GM23338 (cell line): ENCODE results near the gene SRPRA. TPM values are rescaled to one million over a fixed set of nuclear protein-coding genes. Genes with fewer than 3 reads are reported as not detected.

Experiments used
- ATAC-seq: fragments of 200-7000 bp; cut with Tn5 transposase; 3 replicates; pipeline ENCODE4 v1.9.1; 2020
- DNase-seq: peaks from one replicate; pipeline ENCODE4 v3.0.0-alpha.2; 2015; ENCODE audit warnings: low spot score
- H2AFZ ChIP-seq: fragments of 200-600 bp; sonication (generic); 2 replicates; pipeline ENCODE4 v1.8.0; 2016; ENCODE audit warnings: antibody characterized with exemption, mild to moderate bottlenecking, moderate library complexity
- H3F3A ChIP-seq: fragments of 200-600 bp; sonication (generic); replicated peaks from 2 replicates; pipeline ENCODE4 v1.8.0; 2017; ENCODE audit warnings: antibody characterized with exemption, mixed run types, low read depth
- H3K27ac ChIP-seq: fragments of 200-600 bp; sonication (generic); 2 replicates; pipeline ENCODE4 v1.6.1; 2016; ENCODE audit warnings: low read depth
- H3K27me3 ChIP-seq: fragments of 200-600 bp; sonication (generic); 2 replicates; pipeline ENCODE4 v1.8.0; 2016; ENCODE audit warnings: mild to moderate bottlenecking, mixed run types, moderate library complexity; ENCODE audit not compliant: insufficient read depth
- H3K36me3 ChIP-seq: fragments of 200-600 bp; sonication (generic); 2 replicates; pipeline ENCODE4 v1.8.0; 2016; ENCODE audit warnings: mild to moderate bottlenecking; ENCODE audit not compliant: insufficient read depth
- H3K4me1 ChIP-seq: fragments of 200-600 bp; sonication (generic); 2 replicates; pipeline ENCODE4 v1.8.0; 2016; ENCODE audit warnings: mild to moderate bottlenecking, moderate library complexity; ENCODE audit not compliant: insufficient read depth
- H3K4me2 ChIP-seq: fragments of 200-600 bp; sonication (generic); 2 replicates; pipeline ENCODE4 v1.7.1; 2017; ENCODE audit warnings: mixed run types
- H3K4me3 ChIP-seq: fragments of 200-600 bp; sonication (generic); 2 replicates; pipeline ENCODE4 v1.6.1; 2016; ENCODE audit warnings: mixed run types
- H3K79me2 ChIP-seq: fragments of 200-600 bp; sonication (generic); replicated peaks from 2 replicates; pipeline ENCODE4 v1.8.0; 2017; ENCODE audit warnings: mild to moderate bottlenecking; ENCODE audit not compliant: insufficient read depth
- H3K9me2 ChIP-seq: fragments of 200-600 bp; sonication (generic); 2 replicates; pipeline ENCODE4 v1.8.0; 2017; ENCODE audit not compliant: insufficient read depth
- H4K20me1 ChIP-seq: fragments of 200-600 bp; sonication (generic); replicated peaks from 2 replicates; pipeline ENCODE4 v1.8.0; 2017; ENCODE audit warnings: mild to moderate bottlenecking; ENCODE audit not compliant: insufficient read depth
- H3K27ac Mint-ChIP-seq: 2 replicates; pipeline ENCODE4 v1.8.0; 2020; ENCODE audit warnings: inconsistent platforms, mild to moderate bottlenecking, moderate library complexity, mixed read lengths
- H3K27me3 Mint-ChIP-seq: 3 replicates; pipeline ENCODE4 v1.8.0; 2022; ENCODE audit warnings: low read depth, mild to moderate bottlenecking, moderate library complexity, mixed read lengths, inconsistent platforms; ENCODE audit not compliant: insufficient read depth, poor library complexity
- H3K36me3 Mint-ChIP-seq: 3 replicates; pipeline ENCODE4 v1.8.0; 2021; ENCODE audit warnings: low read depth, mild to moderate bottlenecking, inconsistent platforms, moderate library complexity, mixed read lengths
- H3K4me1 Mint-ChIP-seq: 3 replicates; pipeline ENCODE4 v1.8.0; 2020; ENCODE audit warnings: mild to moderate bottlenecking, inconsistent platforms, mixed read lengths
- H3K4me3 Mint-ChIP-seq: 3 replicates; pipeline ENCODE4 v1.8.0; 2021; ENCODE audit warnings: moderate library complexity, mild to moderate bottlenecking, inconsistent platforms, mixed read lengths
- H3K9me3 Mint-ChIP-seq: 3 replicates; pipeline ENCODE4 v1.8.0; 2020; ENCODE audit warnings: moderate library complexity, mild to moderate bottlenecking, inconsistent platforms, mixed read lengths
- CREB1 ChIP-seq: fragments of 250-450 bp; sonication (Bioruptor Pico); IDR thresholded peaks from 2 replicates; pipeline ENCODE4 v1.5.0; 2020; ENCODE audit warnings: low read depth, mild to moderate bottlenecking, moderate library complexity
- EZH2 ChIP-seq: fragments of 200-600 bp; sonication (generic); IDR thresholded peaks from one replicate; pipeline ENCODE4 v1.8.0; 2017; ENCODE audit warnings: antibody characterized with exemption, mild to moderate bottlenecking, low read depth; ENCODE audit not compliant: unreplicated experiment
- EZH2phosphoT487 ChIP-seq: fragments of 200-600 bp; sonication (generic); IDR thresholded peaks from one replicate; pipeline ENCODE4 v1.8.1; 2018; ENCODE audit warnings: antibody characterized with exemption; ENCODE audit not compliant: unreplicated experiment
- JUNB ChIP-seq: IDR thresholded peaks from one replicate; pipeline ENCODE4 v1.6.1; 2016; ENCODE audit warnings: antibody characterized with exemption; ENCODE audit not compliant: unreplicated experiment
- NANOG ChIP-seq: IDR thresholded peaks from 2 replicates; pipeline ENCODE4 v1.6.1; 2016; ENCODE audit warnings: antibody characterized with exemption, borderline replicate concordance
- POLR2AphosphoS5 ChIP-seq: IDR thresholded peaks from 2 replicates; pipeline ENCODE4 v1.6.1; 2016; ENCODE audit warnings: antibody characterized with exemption, low read depth
- STAT1 ChIP-seq: IDR thresholded peaks from one replicate; pipeline ENCODE4 v1.6.1; 2016; ENCODE audit warnings: antibody characterized with exemption; ENCODE audit not compliant: unreplicated experiment
- ZNF114 ChIP-seq: fragments of 250-450 bp; sonication (Bioruptor Pico); IDR thresholded peaks from 2 replicates; pipeline ENCODE4 v1.5.0; 2020; ENCODE audit warnings: mild to moderate bottlenecking, moderate library complexity
- ZNF331 ChIP-seq: fragments of 250-450 bp; sonication (Bioruptor Pico); IDR thresholded peaks from 2 replicates; pipeline ENCODE4 v1.5.0; 2020; ENCODE audit warnings: low read depth, mild to moderate bottlenecking, moderate library complexity
- polyA plus RNA-seq: library from polyadenylated mRNA; unstranded; fragments of >200 nt; fragmentation: Nextera tagmentation; extraction: Ambion mirVana; gene quantifications from 2 replicates; pipeline ENCODE4 v1.2.1, GENCODE V29; 2016
- total RNA-seq: library from RNA; depleted of rRNA; stranded (reverse); fragments of >200 nt; shearing (Covaris generic); gene quantifications from 2 replicates; pipeline ENCODE4 v1.2.3, GENCODE V29; 2014
- TF ChIP-seq, protein P1 (sequence below): IDR thresholded peaks from one replicate; pipeline ENCODE4 v1.6.1; 2018; ENCODE audit warnings: antibody characterized with exemption; ENCODE audit not compliant: unreplicated experiment
- TF ChIP-seq, protein P2 (sequence below): IDR thresholded peaks from 2 replicates; pipeline ENCODE4 v1.6.1; 2016; ENCODE audit warnings: antibody characterized with exemption
- TF ChIP-seq, protein P3 (sequence below), 2 experiments: fragments of 200-600 bp in 1 of 2; sonication (generic) in 1 of 2; conservative IDR thresholded peaks; 2 replicates each; pipeline versions ENCODE4 v1.5.1 to v1.6.1; 2016 to 2017; ENCODE audit warnings: antibody characterized with exemption in 2 of 2, low read depth in 2 of 2, mild to moderate bottlenecking in 2 of 2, moderate library complexity in 1 of 2
- TF ChIP-seq, protein P4 (sequence below): fragments of 250-450 bp; sonication (Bioruptor Pico); IDR thresholded peaks from 2 replicates; pipeline ENCODE4 v1.5.0; 2020; ENCODE audit warnings: mild to moderate bottlenecking, moderate library complexity

Gene SRPRA
- total and polyA plus RNA-seq, 2 experiments from 2014 or later, result 27.1 to 53.2 TPM

DNA sequence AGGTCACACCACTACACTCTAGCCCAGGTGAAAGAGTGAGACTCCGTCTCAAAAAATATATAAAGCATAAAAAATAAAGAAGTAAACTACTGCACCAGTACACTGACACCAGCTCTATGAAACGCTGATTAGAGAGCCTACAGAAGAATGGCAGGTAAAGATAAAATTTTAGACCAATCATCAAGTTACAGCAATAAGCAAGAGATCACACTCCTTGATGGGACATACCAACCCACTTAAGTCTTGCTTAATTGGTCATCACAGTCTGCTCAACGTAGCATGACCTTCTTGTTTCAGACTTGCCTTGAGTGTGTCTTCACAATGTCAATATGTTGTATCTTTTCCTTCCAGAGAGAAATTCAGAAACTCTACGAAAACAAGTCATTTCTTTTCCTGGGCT is 12.5 kb downstream of the SRPRA start:
- Histone ChIP-seq H2AFZ (no peak overlapping the region), H3K4me3 (no peak overlapping the region), H4K20me1 (0 out of 2 replicates have a peak, but pooled peaks cover 13% of the 10 kb centered on the region), H3K4me1 (no peaks in the 10 kb centered on the region), H3K79me2 (no peaks in the 10 kb centered on the region), H3K4me2 (no peak overlapping the region), H3F3A (peaks cover 6% of the 10 kb centered on the region; the same call in 1 of the 2 replicates), H3K9me2 (no peaks in the 10 kb centered on the region), H3K27me3 (no peaks in the 10 kb centered on the region), H3K27ac (no peak overlapping the region), H3K36me3 (peaks cover 13% of the 10 kb centered on the region)
- no peaks in the 10 kb centered on the region for H3K27me3 Mint-ChIP-seq
- H3K9me3 Mint-ChIP-seq, result no peaks in the 10 kb centered on the region
- DNase-seq, result no peak
- H3K27ac Mint-ChIP-seq, result no peak overlapping the region
- H3K36me3 Mint-ChIP-seq, result peaks cover 54% of the 10 kb centered on the region; the same call in 2 of the 3 replicates
- H3K4me3 Mint-ChIP-seq, result no peak overlapping the region
- H3K4me1 Mint-ChIP-seq, result no peaks in the 10 kb centered on the region
- ATAC-seq, result no peak
- TF ChIP-seq, protein P1, sequence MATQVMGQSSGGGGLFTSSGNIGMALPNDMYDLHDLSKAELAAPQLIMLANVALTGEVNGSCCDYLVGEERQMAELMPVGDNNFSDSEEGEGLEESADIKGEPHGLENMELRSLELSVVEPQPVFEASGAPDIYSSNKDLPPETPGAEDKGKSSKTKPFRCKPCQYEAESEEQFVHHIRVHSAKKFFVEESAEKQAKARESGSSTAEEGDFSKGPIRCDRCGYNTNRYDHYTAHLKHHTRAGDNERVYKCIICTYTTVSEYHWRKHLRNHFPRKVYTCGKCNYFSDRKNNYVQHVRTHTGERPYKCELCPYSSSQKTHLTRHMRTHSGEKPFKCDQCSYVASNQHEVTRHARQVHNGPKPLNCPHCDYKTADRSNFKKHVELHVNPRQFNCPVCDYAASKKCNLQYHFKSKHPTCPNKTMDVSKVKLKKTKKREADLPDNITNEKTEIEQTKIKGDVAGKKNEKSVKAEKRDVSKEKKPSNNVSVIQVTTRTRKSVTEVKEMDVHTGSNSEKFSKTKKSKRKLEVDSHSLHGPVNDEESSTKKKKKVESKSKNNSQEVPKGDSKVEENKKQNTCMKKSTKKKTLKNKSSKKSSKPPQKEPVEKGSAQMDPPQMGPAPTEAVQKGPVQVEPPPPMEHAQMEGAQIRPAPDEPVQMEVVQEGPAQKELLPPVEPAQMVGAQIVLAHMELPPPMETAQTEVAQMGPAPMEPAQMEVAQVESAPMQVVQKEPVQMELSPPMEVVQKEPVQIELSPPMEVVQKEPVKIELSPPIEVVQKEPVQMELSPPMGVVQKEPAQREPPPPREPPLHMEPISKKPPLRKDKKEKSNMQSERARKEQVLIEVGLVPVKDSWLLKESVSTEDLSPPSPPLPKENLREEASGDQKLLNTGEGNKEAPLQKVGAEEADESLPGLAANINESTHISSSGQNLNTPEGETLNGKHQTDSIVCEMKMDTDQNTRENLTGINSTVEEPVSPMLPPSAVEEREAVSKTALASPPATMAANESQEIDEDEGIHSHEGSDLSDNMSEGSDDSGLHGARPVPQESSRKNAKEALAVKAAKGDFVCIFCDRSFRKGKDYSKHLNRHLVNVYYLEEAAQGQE, result no peak
- TF ChIP-seq ZNF331 (CRISPR knock-in tag) (no peak), EZH2phosphoT487 (no peak), JUNB (no peak), EZH2 (no peak), NANOG (no peak), STAT1 (no peak), POLR2AphosphoS5 (no peak), ZNF114 (no peak), CREB1 (CRISPR knock-in tag) (no peak)
- TF ChIP-seq, protein P2, sequence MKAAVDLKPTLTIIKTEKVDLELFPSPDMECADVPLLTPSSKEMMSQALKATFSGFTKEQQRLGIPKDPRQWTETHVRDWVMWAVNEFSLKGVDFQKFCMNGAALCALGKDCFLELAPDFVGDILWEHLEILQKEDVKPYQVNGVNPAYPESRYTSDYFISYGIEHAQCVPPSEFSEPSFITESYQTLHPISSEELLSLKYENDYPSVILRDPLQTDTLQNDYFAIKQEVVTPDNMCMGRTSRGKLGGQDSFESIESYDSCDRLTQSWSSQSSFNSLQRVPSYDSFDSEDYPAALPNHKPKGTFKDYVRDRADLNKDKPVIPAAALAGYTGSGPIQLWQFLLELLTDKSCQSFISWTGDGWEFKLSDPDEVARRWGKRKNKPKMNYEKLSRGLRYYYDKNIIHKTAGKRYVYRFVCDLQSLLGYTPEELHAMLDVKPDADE, result no peak
- TF ChIP-seq, protein P3, sequence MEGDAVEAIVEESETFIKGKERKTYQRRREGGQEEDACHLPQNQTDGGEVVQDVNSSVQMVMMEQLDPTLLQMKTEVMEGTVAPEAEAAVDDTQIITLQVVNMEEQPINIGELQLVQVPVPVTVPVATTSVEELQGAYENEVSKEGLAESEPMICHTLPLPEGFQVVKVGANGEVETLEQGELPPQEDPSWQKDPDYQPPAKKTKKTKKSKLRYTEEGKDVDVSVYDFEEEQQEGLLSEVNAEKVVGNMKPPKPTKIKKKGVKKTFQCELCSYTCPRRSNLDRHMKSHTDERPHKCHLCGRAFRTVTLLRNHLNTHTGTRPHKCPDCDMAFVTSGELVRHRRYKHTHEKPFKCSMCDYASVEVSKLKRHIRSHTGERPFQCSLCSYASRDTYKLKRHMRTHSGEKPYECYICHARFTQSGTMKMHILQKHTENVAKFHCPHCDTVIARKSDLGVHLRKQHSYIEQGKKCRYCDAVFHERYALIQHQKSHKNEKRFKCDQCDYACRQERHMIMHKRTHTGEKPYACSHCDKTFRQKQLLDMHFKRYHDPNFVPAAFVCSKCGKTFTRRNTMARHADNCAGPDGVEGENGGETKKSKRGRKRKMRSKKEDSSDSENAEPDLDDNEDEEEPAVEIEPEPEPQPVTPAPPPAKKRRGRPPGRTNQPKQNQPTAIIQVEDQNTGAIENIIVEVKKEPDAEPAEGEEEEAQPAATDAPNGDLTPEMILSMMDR (conservative IDR thresholded peaks at IDR 0.05; ENCODE audit: low read depth in 2 of 2), result no peak
- TF ChIP-seq, protein P4, sequence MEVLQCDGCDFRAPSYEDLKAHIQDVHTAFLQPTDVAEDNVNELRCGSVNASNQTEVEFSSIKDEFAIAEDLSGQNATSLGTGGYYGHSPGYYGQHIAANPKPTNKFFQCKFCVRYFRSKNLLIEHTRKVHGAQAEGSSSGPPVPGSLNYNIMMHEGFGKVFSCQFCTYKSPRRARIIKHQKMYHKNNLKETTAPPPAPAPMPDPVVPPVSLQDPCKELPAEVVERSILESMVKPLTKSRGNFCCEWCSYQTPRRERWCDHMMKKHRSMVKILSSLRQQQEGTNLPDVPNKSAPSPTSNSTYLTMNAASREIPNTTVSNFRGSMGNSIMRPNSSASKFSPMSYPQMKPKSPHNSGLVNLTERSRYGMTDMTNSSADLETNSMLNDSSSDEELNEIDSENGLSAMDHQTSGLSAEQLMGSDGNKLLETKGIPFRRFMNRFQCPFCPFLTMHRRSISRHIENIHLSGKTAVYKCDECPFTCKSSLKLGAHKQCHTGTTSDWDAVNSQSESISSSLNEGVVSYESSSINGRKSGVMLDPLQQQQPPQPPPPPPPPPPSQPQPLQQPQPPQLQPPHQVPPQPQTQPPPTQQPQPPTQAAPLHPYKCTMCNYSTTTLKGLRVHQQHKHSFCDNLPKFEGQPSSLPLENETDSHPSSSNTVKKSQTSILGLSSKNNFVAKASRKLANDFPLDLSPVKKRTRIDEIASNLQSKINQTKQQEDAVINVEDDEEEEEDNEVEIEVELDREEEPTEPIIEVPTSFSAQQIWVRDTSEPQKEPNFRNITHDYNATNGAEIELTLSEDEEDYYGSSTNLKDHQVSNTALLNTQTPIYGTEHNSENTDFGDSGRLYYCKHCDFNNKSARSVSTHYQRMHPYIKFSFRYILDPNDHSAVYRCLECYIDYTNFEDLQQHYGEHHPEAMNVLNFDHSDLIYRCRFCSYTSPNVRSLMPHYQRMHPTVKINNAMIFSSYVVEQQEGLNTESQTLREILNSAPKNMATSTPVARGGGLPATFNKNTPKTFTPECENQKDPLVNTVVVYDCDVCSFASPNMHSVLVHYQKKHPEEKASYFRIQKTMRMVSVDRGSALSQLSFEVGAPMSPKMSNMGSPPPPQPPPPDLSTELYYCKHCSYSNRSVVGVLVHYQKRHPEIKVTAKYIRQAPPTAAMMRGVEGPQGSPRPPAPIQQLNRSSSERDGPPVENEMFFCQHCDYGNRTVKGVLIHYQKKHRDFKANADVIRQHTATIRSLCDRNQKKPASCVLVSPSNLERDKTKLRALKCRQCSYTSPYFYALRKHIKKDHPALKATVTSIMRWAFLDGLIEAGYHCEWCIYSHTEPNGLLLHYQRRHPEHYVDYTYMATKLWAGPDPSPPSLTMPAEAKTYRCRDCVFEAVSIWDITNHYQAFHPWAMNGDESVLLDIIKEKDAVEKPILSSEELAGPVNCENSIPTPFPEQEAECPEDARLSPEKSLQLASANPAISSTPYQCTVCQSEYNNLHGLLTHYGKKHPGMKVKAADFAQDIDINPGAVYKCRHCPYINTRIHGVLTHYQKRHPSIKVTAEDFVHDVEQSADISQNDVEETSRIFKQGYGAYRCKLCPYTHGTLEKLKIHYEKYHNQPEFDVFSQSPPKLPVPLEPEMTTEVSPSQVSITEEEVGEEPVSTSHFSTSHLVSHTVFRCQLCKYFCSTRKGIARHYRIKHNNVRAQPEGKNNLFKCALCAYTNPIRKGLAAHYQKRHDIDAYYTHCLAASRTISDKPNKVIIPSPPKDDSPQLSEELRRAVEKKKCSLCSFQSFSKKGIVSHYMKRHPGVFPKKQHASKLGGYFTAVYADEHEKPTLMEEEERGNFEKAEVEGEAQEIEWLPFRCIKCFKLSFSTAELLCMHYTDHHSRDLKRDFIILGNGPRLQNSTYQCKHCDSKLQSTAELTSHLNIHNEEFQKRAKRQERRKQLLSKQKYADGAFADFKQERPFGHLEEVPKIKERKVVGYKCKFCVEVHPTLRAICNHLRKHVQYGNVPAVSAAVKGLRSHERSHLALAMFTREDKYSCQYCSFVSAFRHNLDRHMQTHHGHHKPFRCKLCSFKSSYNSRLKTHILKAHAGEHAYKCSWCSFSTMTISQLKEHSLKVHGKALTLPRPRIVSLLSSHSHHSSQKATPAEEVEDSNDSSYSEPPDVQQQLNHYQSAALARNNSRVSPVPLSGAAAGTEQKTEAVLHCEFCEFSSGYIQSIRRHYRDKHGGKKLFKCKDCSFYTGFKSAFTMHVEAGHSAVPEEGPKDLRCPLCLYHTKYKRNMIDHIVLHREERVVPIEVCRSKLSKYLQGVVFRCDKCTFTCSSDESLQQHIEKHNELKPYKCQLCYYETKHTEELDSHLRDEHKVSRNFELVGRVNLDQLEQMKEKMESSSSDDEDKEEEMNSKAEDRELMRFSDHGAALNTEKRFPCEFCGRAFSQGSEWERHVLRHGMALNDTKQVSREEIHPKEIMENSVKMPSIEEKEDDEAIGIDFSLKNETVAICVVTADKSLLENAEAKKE (CRISPR knock-in tag), result no peak
